ENCODE measurements around the gene PDZD11. TPM values are rescaled to one million over a fixed set of nuclear protein-coding genes. Genes with fewer than 3 reads are reported as not detected.
"Not testable (repeated sequence)": the region's sequence is repeated elsewhere in the genome, so short reads cannot be mapped to it uniquely, and the experiment has no call there.

PDZD11 gene
- polyA plus RNA-seq, 1 donor from 2014 or later, result 64.7 TPM

DNA sequence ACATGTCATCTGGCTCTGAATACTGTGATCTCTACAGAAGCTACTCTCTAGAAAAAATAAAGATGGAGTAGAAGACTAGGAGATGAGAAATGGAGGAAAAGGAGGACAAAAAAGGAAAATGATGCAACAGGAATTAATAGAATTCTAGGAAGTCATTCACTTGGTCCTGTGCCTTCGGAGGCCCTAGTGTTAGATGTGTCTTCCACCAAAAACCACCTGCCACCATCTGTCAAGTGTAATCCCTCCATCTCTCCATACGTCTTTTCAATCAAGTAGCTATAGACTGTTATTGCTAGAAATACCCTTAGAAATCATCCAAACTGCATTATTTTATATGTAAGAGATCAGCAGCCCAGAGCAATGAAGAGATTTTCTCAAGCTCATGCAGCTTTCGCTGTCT, 10.6 kb downstream of the PDZD11 start:
- no peak overlapping the region for H2AFZ ChIP-seq (ENCODE audit: low read depth, low read length)
- no peaks in the 10 kb centered on the region for H3K9me3 ChIP-seq (ENCODE audit: low read length)
- no peaks in the 10 kb centered on the region for H3K36me3 ChIP-seq (ENCODE audit: insufficient read depth, low read length)
- no peak overlapping the region for H3K9ac ChIP-seq (ENCODE audit: low read length)
- no peak overlapping the region for H3K4me2 ChIP-seq (ENCODE audit: low read length)
- H3K4me3 ChIP-seq (ENCODE audit: low read length), result no peak overlapping the region
- H3K27ac ChIP-seq (ENCODE audit: low read length), result no peak overlapping the region
- no peaks in the 10 kb centered on the region for H4K20me1 ChIP-seq (ENCODE audit: insufficient read depth)
- H3K9me2 ChIP-seq (ENCODE audit: insufficient read depth, low read length), result no peaks in the 10 kb centered on the region
- H3K79me2 ChIP-seq (replicated peaks; ENCODE audit: insufficient read depth, low read length), result no peaks in the 10 kb centered on the region
- TF ChIP-seq TAF1 (IDR thresholded peaks at IDR 0.05; ENCODE audit: low read depth), result no peak
- TF ChIP-seq MXI1 (conservative IDR thresholded peaks at IDR 0.05; ENCODE audit: poor library complexity, severe bottlenecking), result no peak
- no peaks in the 10 kb centered on the region for H3K27me3 ChIP-seq (ENCODE audit: insufficient read depth, low read depth, low read length)
- H3F3A ChIP-seq (ENCODE audit: insufficient read depth, low read length, poor library complexity, severe bottlenecking), result no peaks in the 10 kb centered on the region

DNA sequence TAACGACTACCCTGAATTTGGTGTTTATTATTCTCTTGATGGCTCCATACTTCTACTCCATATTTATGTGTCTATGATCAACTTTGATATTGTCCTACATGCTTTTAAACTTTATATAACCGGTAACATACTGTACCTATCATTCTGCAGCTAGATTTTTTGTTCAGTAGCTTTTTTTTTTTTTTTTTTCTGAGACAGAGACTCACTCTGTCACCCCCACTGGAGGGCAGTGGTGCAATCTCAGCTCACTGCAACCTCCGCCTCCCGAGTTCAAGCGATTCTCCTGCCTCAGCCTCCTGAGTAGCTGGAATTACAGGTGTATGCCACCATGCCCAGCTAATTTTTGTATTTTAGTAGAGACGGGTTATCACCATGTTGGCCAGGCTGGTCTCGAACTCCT, 15.7 kb downstream of the PDZD11 start:
- not testable (repeated sequence) for H3K4me2 ChIP-seq (ENCODE audit: low read length); H3F3A ChIP-seq (ENCODE audit: insufficient read depth, low read length, poor library complexity, severe bottlenecking); H3K9ac ChIP-seq (ENCODE audit: low read length); H3K36me3 ChIP-seq (ENCODE audit: insufficient read depth, low read length); H3K4me3 ChIP-seq (ENCODE audit: low read length); H4K20me1 ChIP-seq (ENCODE audit: insufficient read depth); H3K27ac ChIP-seq (ENCODE audit: low read length); H3K27me3 ChIP-seq (ENCODE audit: insufficient read depth, low read depth, low read length); H3K9me3 ChIP-seq (ENCODE audit: low read length); H3K79me2 ChIP-seq (replicated peaks; ENCODE audit: insufficient read depth, low read length); H3K9me2 ChIP-seq (ENCODE audit: insufficient read depth, low read length); H2AFZ ChIP-seq (ENCODE audit: low read depth, low read length)

DNA sequence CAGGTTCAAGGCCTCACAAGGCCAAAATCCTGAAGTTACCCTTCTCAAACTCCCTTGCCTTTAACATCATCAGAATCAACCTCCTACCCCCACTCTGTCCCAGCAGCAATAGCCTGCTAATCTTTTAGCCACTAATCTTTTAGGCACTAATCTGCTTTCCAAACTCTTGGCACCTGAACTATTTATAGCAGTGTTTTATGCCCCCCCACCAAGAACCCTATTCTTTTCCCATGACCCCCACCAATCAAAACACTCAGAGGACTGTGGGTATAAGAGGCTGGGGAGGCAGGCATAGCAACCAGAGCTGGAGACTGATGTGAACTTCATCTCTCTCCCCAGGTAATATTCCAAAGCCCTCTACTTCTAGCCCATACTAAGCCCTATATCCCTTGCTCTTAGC, 21.7 kb downstream of the PDZD11 start, which contains the start of gene ARR3:
Gene ARR3 (plus strand): TSS at position 301 of the 400 bp plus-strand sequence. CDS start 1,052 bp downstream, outside the sequence.
- H2AFZ ChIP-seq (ENCODE audit: low read depth, low read length), result no peak within 1 kb of the TSS
- H3K4me2 ChIP-seq (ENCODE audit: low read length), result no peak within 1 kb of the TSS
- H3K27ac ChIP-seq (ENCODE audit: low read length), result no peak within 1 kb of the TSS
- TF ChIP-seq SMC3 (conservative IDR thresholded peaks at IDR 0.05; ENCODE audit: poor library complexity) (no peak), EZH2 (IDR thresholded peaks at IDR 0.05; ENCODE audit: borderline replicate concordance, insufficient read depth, low read length, poor library complexity, severe bottlenecking) (no peak), EP300 (conservative IDR thresholded peaks at IDR 0.05; ENCODE audit: poor library complexity, severe bottlenecking) (no peak), TAF1 (IDR thresholded peaks at IDR 0.05; ENCODE audit: low read depth) (no peak), POLR2AphosphoS5 (IDR thresholded peaks at IDR 0.05) (no peak), RAD21 (conservative IDR thresholded peaks at IDR 0.05) (no peak), MXI1 (conservative IDR thresholded peaks at IDR 0.05; ENCODE audit: poor library complexity, severe bottlenecking) (no peak)
- TF ChIP-seq, protein P1, sequence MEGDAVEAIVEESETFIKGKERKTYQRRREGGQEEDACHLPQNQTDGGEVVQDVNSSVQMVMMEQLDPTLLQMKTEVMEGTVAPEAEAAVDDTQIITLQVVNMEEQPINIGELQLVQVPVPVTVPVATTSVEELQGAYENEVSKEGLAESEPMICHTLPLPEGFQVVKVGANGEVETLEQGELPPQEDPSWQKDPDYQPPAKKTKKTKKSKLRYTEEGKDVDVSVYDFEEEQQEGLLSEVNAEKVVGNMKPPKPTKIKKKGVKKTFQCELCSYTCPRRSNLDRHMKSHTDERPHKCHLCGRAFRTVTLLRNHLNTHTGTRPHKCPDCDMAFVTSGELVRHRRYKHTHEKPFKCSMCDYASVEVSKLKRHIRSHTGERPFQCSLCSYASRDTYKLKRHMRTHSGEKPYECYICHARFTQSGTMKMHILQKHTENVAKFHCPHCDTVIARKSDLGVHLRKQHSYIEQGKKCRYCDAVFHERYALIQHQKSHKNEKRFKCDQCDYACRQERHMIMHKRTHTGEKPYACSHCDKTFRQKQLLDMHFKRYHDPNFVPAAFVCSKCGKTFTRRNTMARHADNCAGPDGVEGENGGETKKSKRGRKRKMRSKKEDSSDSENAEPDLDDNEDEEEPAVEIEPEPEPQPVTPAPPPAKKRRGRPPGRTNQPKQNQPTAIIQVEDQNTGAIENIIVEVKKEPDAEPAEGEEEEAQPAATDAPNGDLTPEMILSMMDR (IDR thresholded peaks at IDR 0.05; ENCODE audit: poor library complexity, severe bottlenecking), result no peak
- TF ChIP-seq, protein P2, sequence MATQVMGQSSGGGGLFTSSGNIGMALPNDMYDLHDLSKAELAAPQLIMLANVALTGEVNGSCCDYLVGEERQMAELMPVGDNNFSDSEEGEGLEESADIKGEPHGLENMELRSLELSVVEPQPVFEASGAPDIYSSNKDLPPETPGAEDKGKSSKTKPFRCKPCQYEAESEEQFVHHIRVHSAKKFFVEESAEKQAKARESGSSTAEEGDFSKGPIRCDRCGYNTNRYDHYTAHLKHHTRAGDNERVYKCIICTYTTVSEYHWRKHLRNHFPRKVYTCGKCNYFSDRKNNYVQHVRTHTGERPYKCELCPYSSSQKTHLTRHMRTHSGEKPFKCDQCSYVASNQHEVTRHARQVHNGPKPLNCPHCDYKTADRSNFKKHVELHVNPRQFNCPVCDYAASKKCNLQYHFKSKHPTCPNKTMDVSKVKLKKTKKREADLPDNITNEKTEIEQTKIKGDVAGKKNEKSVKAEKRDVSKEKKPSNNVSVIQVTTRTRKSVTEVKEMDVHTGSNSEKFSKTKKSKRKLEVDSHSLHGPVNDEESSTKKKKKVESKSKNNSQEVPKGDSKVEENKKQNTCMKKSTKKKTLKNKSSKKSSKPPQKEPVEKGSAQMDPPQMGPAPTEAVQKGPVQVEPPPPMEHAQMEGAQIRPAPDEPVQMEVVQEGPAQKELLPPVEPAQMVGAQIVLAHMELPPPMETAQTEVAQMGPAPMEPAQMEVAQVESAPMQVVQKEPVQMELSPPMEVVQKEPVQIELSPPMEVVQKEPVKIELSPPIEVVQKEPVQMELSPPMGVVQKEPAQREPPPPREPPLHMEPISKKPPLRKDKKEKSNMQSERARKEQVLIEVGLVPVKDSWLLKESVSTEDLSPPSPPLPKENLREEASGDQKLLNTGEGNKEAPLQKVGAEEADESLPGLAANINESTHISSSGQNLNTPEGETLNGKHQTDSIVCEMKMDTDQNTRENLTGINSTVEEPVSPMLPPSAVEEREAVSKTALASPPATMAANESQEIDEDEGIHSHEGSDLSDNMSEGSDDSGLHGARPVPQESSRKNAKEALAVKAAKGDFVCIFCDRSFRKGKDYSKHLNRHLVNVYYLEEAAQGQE (IDR thresholded peaks at IDR 0.05; ENCODE audit: borderline replicate concordance), result no peak
- H3K9ac ChIP-seq (ENCODE audit: low read length), result no peak within 1 kb of the TSS
- H3K27me3 ChIP-seq (ENCODE audit: insufficient read depth, low read depth, low read length), result no peaks in the 10 kb centered on the region
- no peaks in the 10 kb centered on the region for H3K9me3 ChIP-seq (ENCODE audit: low read length)
- no peak within 1 kb of the TSS for H3K4me3 ChIP-seq (ENCODE audit: low read length)
- no peaks in the 10 kb centered on the region for H3K79me2 ChIP-seq (replicated peaks; ENCODE audit: insufficient read depth, low read length)
- no peaks in the 10 kb centered on the region for H3K36me3 ChIP-seq (ENCODE audit: insufficient read depth, low read length)
- H4K20me1 ChIP-seq (ENCODE audit: insufficient read depth), result no peaks in the 10 kb centered on the region
- H3F3A ChIP-seq (ENCODE audit: insufficient read depth, low read length, poor library complexity, severe bottlenecking), result no peaks in the 10 kb centered on the region
- H3K9me2 ChIP-seq (ENCODE audit: insufficient read depth, low read length), result no peaks in the 10 kb centered on the region
